ENCODE measurements around the gene CCSER2. TPM values are rescaled to one million over a fixed set of nuclear protein-coding genes. Genes with fewer than 3 reads are reported as not detected.
A peak's percentile ranks its signal among the peaks of the same experiment; 100 is the strongest.

The CCSER2 gene
- polyA plus RNA-seq, 2 of the 4 experiments (the other 2 are of a cell fraction): 9.2 to 28.2 TPM

GRCh38 chr10:84538036-84538435 is 209.6 kb downstream of the CCSER2 start:
- DNase-seq (ENCODE audit: low read depth in 1 of 2, low spot score in 1 of 2): no peak
- WGBS (ENCODE audit: missing lambda C conversion rate): 64% methylated on average over 4 of the region's 4 CpGs
- no peaks in the 10 kb centered on the region for H3K9me3 ChIP-seq
- no peak for TF ChIP-seq POLR2AphosphoS2 (conservative IDR thresholded peaks at IDR 0.05; ENCODE audit: low read length)
- TF ChIP-seq EHF (CRISPR knock-in tag; IDR thresholded peaks at IDR 0.05): no peak
- TF ChIP-seq E2F6 (IDR thresholded peaks at IDR 0.05; ENCODE audit: borderline replicate concordance, low read depth): no peak
- no peak for TF ChIP-seq ESRRA (IDR thresholded peaks at IDR 0.05; ENCODE audit: borderline replicate concordance, low read length)
- ATAC-seq: no peak
- ChIA-PET CTCF (interaction anchor here (0.6 to 12.0 kb wide), 47 partner anchors 7 to 1875 kb away, joined by 3 to 341 read pairs (median 6); no protein-coding TSS in a partner anchor), POLR2A (no interaction called here)
- H3K4me1 ChIP-seq: peaks cover 10% of the 10 kb centered on the region
- H3K27ac ChIP-seq: no peak overlapping the region
- no peak overlapping the region for H3K4me3 ChIP-seq
- no peak overlapping the region for H3K4me2 ChIP-seq
- no peak for FAIRE-seq

GRCh38 chr10:84539216-84539615 is 210.8 kb downstream of the CCSER2 start:
- FAIRE-seq: no peak
- CTCF ChIA-PET: interaction anchor here (0.5 to 12.0 kb wide), 20 partner anchors 8 to 1819 kb away, joined by 3 to 341 read pairs (median 5); no protein-coding TSS in a partner anchor
- ATAC-seq: no peak
- no peak for DNase-seq (ENCODE audit: low read depth in 1 of 2, low spot score in 1 of 2)
- peaks cover 12% of the 10 kb centered on the region for H3K4me1 ChIP-seq
- no peaks in the 10 kb centered on the region for H3K9me3 ChIP-seq
- POLR2A ChIA-PET: no interaction called here
- TF ChIP-seq CHD4 (IDR thresholded peaks at IDR 0.05; ENCODE audit: borderline replicate concordance) (no peak), TFCP2L1 (CRISPR knock-in tag; IDR thresholded peaks at IDR 0.05) (no peak), ZSCAN20 (CRISPR knock-in tag; IDR thresholded peaks at IDR 0.05) (no peak), RARB (CRISPR knock-in tag; IDR thresholded peaks at IDR 0.05) (no peak), HMGXB4 (CRISPR knock-in tag; IDR thresholded peaks at IDR 0.05; ENCODE audit: borderline replicate concordance) (no peak), CHD2 (IDR thresholded peaks at IDR 0.05; ENCODE audit: low read length, partially characterized antibody) (no peak), NR3C1 (IDR thresholded peaks at IDR 0.05) (no peak), USF2 (IDR thresholded peaks at IDR 0.05) (no peak), GATA3 (IDR thresholded peaks at IDR 0.05; ENCODE audit: borderline replicate concordance) (no peak), NPAS2 (CRISPR knock-in tag; IDR thresholded peaks at IDR 0.05; ENCODE audit: borderline replicate concordance) (no peak), MAZ (IDR thresholded peaks at IDR 0.05; ENCODE audit: borderline replicate concordance, low read depth, low read length) (no peak)
- H3K27ac ChIP-seq: no peak overlapping the region; a peak in 1 of 6 replicates
- no peak overlapping the region for H3K4me2 ChIP-seq
- H3K4me3 ChIP-seq: no peak overlapping the region
- WGBS (ENCODE audit: missing lambda C conversion rate): 78% methylated on average over 3 of the region's 3 CpGs

- DNase-seq (ENCODE audit: low read depth in 1 of 2, low spot score in 1 of 2) (peak; percentile 33 to 48), ATAC-seq (peak; percentile 71 to 74), FAIRE-seq (no peak)
- Histone ChIP-seq H3K9me3 (no peaks in the 10 kb centered on the region), H3K4me1 (peaks cover 16% of the 10 kb centered on the region), H3K27ac (peak overlapping the region in 1 of 2 experiments; percentile 81; a peak in 4 of 6 replicates), H3K4me3 (peak overlapping the region; percentile 47; the same call in 2 of the 3 replicates), H3K4me2 (peak overlapping the region; percentile 94)
- 2% methylated on average over 6 of the region's 8 CpGs for WGBS (ENCODE audit: missing lambda C conversion rate)
- POLR2A ChIA-PET: interaction anchor here (1.0 kb wide), 1 partner anchor 170 kb away, joined by 3 read pairs; no protein-coding TSS in a partner anchor
- CTCF ChIA-PET: interaction anchor here (0.5 to 12.0 kb wide), 38 partner anchors 9 to 1841 kb away, joined by 3 to 341 read pairs (median 4); no protein-coding TSS in a partner anchor
- no peak for TF ChIP-seq FOXS1 (CRISPR knock-in tag; IDR thresholded peaks at IDR 0.05)
- TF ChIP-seq SREBF2 (IDR thresholded peaks at IDR 0.05): no peak
- TF ChIP-seq HDAC2 (IDR thresholded peaks at IDR 0.05): no peak
- no peak for TF ChIP-seq HOXA7 (CRISPR knock-in tag; IDR thresholded peaks at IDR 0.05)
- TF ChIP-seq NR3C1 (IDR thresholded peaks at IDR 0.05): no peak
- TF ChIP-seq CBX2 (IDR thresholded peaks at IDR 0.05; ENCODE audit: borderline replicate concordance, low read depth): no peak
- TF ChIP-seq CHD2 (IDR thresholded peaks at IDR 0.05; ENCODE audit: low read length, partially characterized antibody): no peak
- TF ChIP-seq REST (IDR thresholded peaks at IDR 0.05): no peak
- TF ChIP-seq EHMT2 (IDR thresholded peaks at IDR 0.05; ENCODE audit: low read depth): no peak
- TF ChIP-seq CHD4 (IDR thresholded peaks at IDR 0.05; ENCODE audit: borderline replicate concordance): no peak
- no peak for TF ChIP-seq NPAS2 (CRISPR knock-in tag; IDR thresholded peaks at IDR 0.05; ENCODE audit: borderline replicate concordance)
- TF ChIP-seq HMGXB4 (CRISPR knock-in tag; IDR thresholded peaks at IDR 0.05; ENCODE audit: borderline replicate concordance): no peak
- TF ChIP-seq EHF (CRISPR knock-in tag; IDR thresholded peaks at IDR 0.05): no peak
- no peak for TF ChIP-seq ZNF302 (CRISPR knock-in tag; IDR thresholded peaks at IDR 0.05)
Measured at GRCh38 chr10:84540022-84540616, 211.7 kb downstream of the CCSER2 start.

All from A549 (cell line).